Measurements from ENCODE around the gene TPK1.

DNA sequence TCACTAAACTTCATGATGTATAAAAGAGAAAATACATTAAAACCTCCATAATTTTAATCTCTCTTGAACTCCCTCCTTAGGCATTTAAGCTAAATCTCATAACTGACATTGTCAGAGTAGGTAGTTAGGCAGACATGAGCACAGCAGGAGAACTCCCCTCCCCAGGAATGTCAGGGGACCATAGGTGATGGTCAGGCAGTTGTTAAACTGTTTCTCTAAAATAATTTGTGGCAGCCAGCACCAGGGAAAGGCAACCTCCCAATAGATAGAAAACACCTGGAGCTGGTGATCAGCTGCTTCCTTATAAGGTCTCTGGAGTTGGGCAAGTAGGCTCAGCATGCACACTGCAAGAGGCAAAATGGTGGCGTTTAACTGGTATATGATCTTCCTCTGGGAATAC is 73.0 kb downstream of the TPK1 start:
- TF ChIP-seq, protein P1, sequence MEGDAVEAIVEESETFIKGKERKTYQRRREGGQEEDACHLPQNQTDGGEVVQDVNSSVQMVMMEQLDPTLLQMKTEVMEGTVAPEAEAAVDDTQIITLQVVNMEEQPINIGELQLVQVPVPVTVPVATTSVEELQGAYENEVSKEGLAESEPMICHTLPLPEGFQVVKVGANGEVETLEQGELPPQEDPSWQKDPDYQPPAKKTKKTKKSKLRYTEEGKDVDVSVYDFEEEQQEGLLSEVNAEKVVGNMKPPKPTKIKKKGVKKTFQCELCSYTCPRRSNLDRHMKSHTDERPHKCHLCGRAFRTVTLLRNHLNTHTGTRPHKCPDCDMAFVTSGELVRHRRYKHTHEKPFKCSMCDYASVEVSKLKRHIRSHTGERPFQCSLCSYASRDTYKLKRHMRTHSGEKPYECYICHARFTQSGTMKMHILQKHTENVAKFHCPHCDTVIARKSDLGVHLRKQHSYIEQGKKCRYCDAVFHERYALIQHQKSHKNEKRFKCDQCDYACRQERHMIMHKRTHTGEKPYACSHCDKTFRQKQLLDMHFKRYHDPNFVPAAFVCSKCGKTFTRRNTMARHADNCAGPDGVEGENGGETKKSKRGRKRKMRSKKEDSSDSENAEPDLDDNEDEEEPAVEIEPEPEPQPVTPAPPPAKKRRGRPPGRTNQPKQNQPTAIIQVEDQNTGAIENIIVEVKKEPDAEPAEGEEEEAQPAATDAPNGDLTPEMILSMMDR (IDR thresholded peaks at IDR 0.05; ENCODE audit: low read length): no peak
- TF ChIP-seq EZH2 (IDR thresholded peaks at IDR 0.05; ENCODE audit: borderline replicate concordance, low read length): no peak

Data from OCI-LY1 (cell line).